GM20000 (cell line): Measurements from ENCODE around the gene GPR87.

Experiments used
- DNase-seq: peaks from one replicate; pipeline ENCODE4 v3.0.0; 2012; ENCODE audit warnings: low spot score
- CTCF ChIP-seq: IDR thresholded peaks from 2 replicates; pipeline ENCODE4 v1.5.1; 2012; ENCODE audit warnings: mild to moderate bottlenecking, control low read depth; ENCODE audit errors: extremely low read depth, missing control alignments

Gene GPR87

GRCh38 chr3:151318313-151318712 is 1.7 kb upstream of the GPR87 start:
- no peak for TF ChIP-seq CTCF
- no peak for DNase-seq

- no peak for TF ChIP-seq CTCF
- no peak for DNase-seq
These were observed 774 bp downstream of the GPR87 start for GRCh38 chr3:151315846-151316245.

- no peak for TF ChIP-seq CTCF
These were observed 1.5 kb downstream of the GPR87 start for GRCh38 chr3:151315136-151315535.

GRCh38 chr3:151314593-151314992 is 2.0 kb downstream of the GPR87 start:
- no peak for DNase-seq
- TF ChIP-seq CTCF, result no peak

More at GRCh38 chr3:151315136-151315535, 1.5 kb downstream of the GPR87 start:
- DNase-seq, result no peak

GRCh38 chr3:151314137-151314536 is 2.5 kb downstream of the GPR87 start:
- DNase-seq, result no peak
- no peak for TF ChIP-seq CTCF

- no peak for DNase-seq
- no peak for TF ChIP-seq CTCF
These were observed 3.6 kb downstream of the GPR87 start for GRCh38 chr3:151312972-151313371.

GRCh38 chr3:151309566-151309965 is 7.1 kb downstream of the GPR87 start:
- no peak for TF ChIP-seq CTCF
- DNase-seq, result no peak
